HG03460 (cell line): ENCODE results near the gene ATP8A2.
"Not testable (repeated sequence)": the region's sequence is repeated elsewhere in the genome, so short reads cannot be mapped to it uniquely, and the experiment has no call there.

Experiments
- ATAC-seq: cut with Tn5 transposase; IDR thresholded peaks from one replicate; pipeline ENCODE4 v1.9.1; 2021; ENCODE audit not compliant: unreplicated experiment

The ATP8A2 gene

GRCh38 chr13:26052337-26052736 lies 680.6 kb downstream of the ATP8A2 start:
- no peak for ATAC-seq

GRCh38 chr13:26053418-26053980 lies 681.7 kb downstream of the ATP8A2 start:
- no peak for ATAC-seq

- ATAC-seq = no peak
Measured at GRCh38 chr13:26054896-26055295, 683.1 kb downstream of the ATP8A2 start.

GRCh38 chr13:26058704-26059103 lies 686.9 kb downstream of the ATP8A2 start:
- no peak for ATAC-seq

- no peak for ATAC-seq
Measured at GRCh38 chr13:26060357-26060756, 688.6 kb downstream of the ATP8A2 start.

GRCh38 chr13:26061256-26061655 lies 689.5 kb downstream of the ATP8A2 start:
- ATAC-seq = no peak

GRCh38 chr13:26061947-26062346 lies 690.2 kb downstream of the ATP8A2 start:
- no peak for ATAC-seq

- ATAC-seq = no peak
Measured at GRCh38 chr13:26062853-26063444, 691.2 kb downstream of the ATP8A2 start.

GRCh38 chr13:26066492-26066891 lies 694.7 kb downstream of the ATP8A2 start:
- ATAC-seq = not testable (repeated sequence)

GRCh38 chr13:26067601-26068000 lies 695.8 kb downstream of the ATP8A2 start:
- ATAC-seq = no peak

GRCh38 chr13:26068372-26068771 lies 696.6 kb downstream of the ATP8A2 start:
- ATAC-seq = not testable (repeated sequence)

- not testable (repeated sequence) for ATAC-seq
Measured at GRCh38 chr13:26069642-26070041, 697.9 kb downstream of the ATP8A2 start.

- ATAC-seq = no peak
Measured at GRCh38 chr13:26071691-26072090, 699.9 kb downstream of the ATP8A2 start.

- ATAC-seq = not testable (repeated sequence)
Measured at GRCh38 chr13:26072335-26072734, 700.6 kb downstream of the ATP8A2 start.

- no peak for ATAC-seq
Measured at GRCh38 chr13:26074706-26075105, 702.9 kb downstream of the ATP8A2 start.
